ENCODE results near the gene TAS1R1.

Gene TAS1R1

GRCh38 chr1:6515771-6516170 is 39.3 kb upstream of the TAS1R1 start:
- H3K9me3 ChIP-seq (ENCODE audit: low read depth, low read length): no peaks in the 10 kb centered on the region
- no peak overlapping the region for H3K4me3 ChIP-seq
- no peaks in the 10 kb centered on the region for H3K36me3 ChIP-seq (ENCODE audit: insufficient read depth, low read length)
- TF ChIP-seq EZH2 (IDR thresholded peaks at IDR 0.05) (no peak), FOXP2 (optimal IDR thresholded peaks at IDR 0.05; ENCODE audit: control extremely low read depth, extremely low read length, insufficient read depth) (no peak), POLR2AphosphoS5 (IDR thresholded peaks at IDR 0.05; ENCODE audit: borderline replicate concordance, low read depth, low read length) (no peak)
- H3K9ac ChIP-seq (ENCODE audit: insufficient read length): no peak overlapping the region
- H3K27ac ChIP-seq: no peak overlapping the region
- DNase-seq (ENCODE audit: low read depth, low spot score): no peak

- no peak overlapping the region for H3K9ac ChIP-seq (ENCODE audit: insufficient read length)
- H3K36me3 ChIP-seq (ENCODE audit: insufficient read depth, low read length): no peaks in the 10 kb centered on the region
- H3K9me3 ChIP-seq (ENCODE audit: low read depth, low read length): no peaks in the 10 kb centered on the region
- H3K4me3 ChIP-seq: no peak overlapping the region
- TF ChIP-seq EZH2 (IDR thresholded peaks at IDR 0.05): no peak
- TF ChIP-seq FOXP2 (optimal IDR thresholded peaks at IDR 0.05; ENCODE audit: control extremely low read depth, extremely low read length, insufficient read depth): no peak
- no peak for TF ChIP-seq POLR2AphosphoS5 (IDR thresholded peaks at IDR 0.05; ENCODE audit: borderline replicate concordance, low read depth, low read length)
- no peak overlapping the region for H3K27ac ChIP-seq
- no peak for DNase-seq (ENCODE audit: low read depth, low spot score)
These were observed 37.7 kb upstream of the TAS1R1 start for GRCh38 chr1:6517435-6517851.

GRCh38 chr1:6519491-6519934 is 35.6 kb upstream of the TAS1R1 start:
- no peaks in the 10 kb centered on the region for H3K36me3 ChIP-seq (ENCODE audit: insufficient read depth, low read length)
- no peaks in the 10 kb centered on the region for H3K9me3 ChIP-seq (ENCODE audit: low read depth, low read length)
- H3K9ac ChIP-seq (ENCODE audit: insufficient read length): no peak overlapping the region
- H3K27ac ChIP-seq: peak overlapping the region; percentile 87
- peak overlapping the region; percentile 65 for H3K4me3 ChIP-seq
- no peak for TF ChIP-seq FOXP2 (optimal IDR thresholded peaks at IDR 0.05; ENCODE audit: control extremely low read depth, extremely low read length, insufficient read depth)
- TF ChIP-seq EZH2 (IDR thresholded peaks at IDR 0.05): no peak
- no peak for TF ChIP-seq POLR2AphosphoS5 (IDR thresholded peaks at IDR 0.05; ENCODE audit: borderline replicate concordance, low read depth, low read length)
- DNase-seq (ENCODE audit: low read depth, low spot score): no peak

GRCh38 chr1:6519935-6520671 is 35.0 kb upstream of the TAS1R1 start:
- DNase-seq (ENCODE audit: low read depth, low spot score): peak; percentile 70
- Histone ChIP-seq H3K9me3 (ENCODE audit: low read depth, low read length) (no peaks in the 10 kb centered on the region), H3K36me3 (ENCODE audit: insufficient read depth, low read length) (peaks cover under 1% of the 10 kb centered on the region; the same call in 1 of the 2 replicates), H3K4me3 (peak overlapping the region; percentile 65), H3K9ac (ENCODE audit: insufficient read length) (no peak overlapping the region), H3K27ac (peak overlapping the region; percentile 87)
- no peak for TF ChIP-seq FOXP2 (optimal IDR thresholded peaks at IDR 0.05; ENCODE audit: control extremely low read depth, extremely low read length, insufficient read depth)
- TF ChIP-seq POLR2AphosphoS5 (IDR thresholded peaks at IDR 0.05; ENCODE audit: borderline replicate concordance, low read depth, low read length): 0 out of 2 replicates have a peak, but pooled peaks have one; percentile 14

- H3K9me3 ChIP-seq (ENCODE audit: low read depth, low read length): no peaks in the 10 kb centered on the region
- H3K9ac ChIP-seq (ENCODE audit: insufficient read length): no peak overlapping the region
- TF ChIP-seq EZH2 (IDR thresholded peaks at IDR 0.05) (no peak), POLR2AphosphoS5 (IDR thresholded peaks at IDR 0.05; ENCODE audit: borderline replicate concordance, low read depth, low read length) (no peak), FOXP2 (optimal IDR thresholded peaks at IDR 0.05; ENCODE audit: control extremely low read depth, extremely low read length, insufficient read depth) (no peak)
- no peak overlapping the region for H3K4me3 ChIP-seq
- H3K36me3 ChIP-seq (ENCODE audit: insufficient read depth, low read length): peaks cover 11% of the 10 kb centered on the region
- DNase-seq (ENCODE audit: low read depth, low spot score): no peak
- peak overlapping the region; percentile 87 for H3K27ac ChIP-seq
These were observed 33.6 kb upstream of the TAS1R1 start for GRCh38 chr1:6521536-6521935.

- no peaks in the 10 kb centered on the region for H3K9me3 ChIP-seq (ENCODE audit: low read depth, low read length)
- TF ChIP-seq EZH2 (IDR thresholded peaks at IDR 0.05) (no peak), FOXP2 (optimal IDR thresholded peaks at IDR 0.05; ENCODE audit: control extremely low read depth, extremely low read length, insufficient read depth) (no peak), POLR2AphosphoS5 (IDR thresholded peaks at IDR 0.05; ENCODE audit: borderline replicate concordance, low read depth, low read length) (no peak)
- no peak overlapping the region for H3K9ac ChIP-seq (ENCODE audit: insufficient read length)
- no peak overlapping the region for H3K4me3 ChIP-seq
- DNase-seq (ENCODE audit: low read depth, low spot score): no peak
- H3K27ac ChIP-seq: peak overlapping the region; percentile 37; the same call in 1 of the 2 replicates
- peaks cover 22% of the 10 kb centered on the region for H3K36me3 ChIP-seq (ENCODE audit: insufficient read depth, low read length)
These were observed 31.5 kb upstream of the TAS1R1 start for GRCh38 chr1:6523566-6523965.

- TF ChIP-seq POLR2AphosphoS5 (IDR thresholded peaks at IDR 0.05; ENCODE audit: borderline replicate concordance, low read depth, low read length) (no peak), FOXP2 (optimal IDR thresholded peaks at IDR 0.05; ENCODE audit: control extremely low read depth, extremely low read length, insufficient read depth) (no peak), EZH2 (IDR thresholded peaks at IDR 0.05) (no peak)
- Histone ChIP-seq H3K9me3 (ENCODE audit: low read depth, low read length) (no peaks in the 10 kb centered on the region), H3K36me3 (ENCODE audit: insufficient read depth, low read length) (peaks cover 38% of the 10 kb centered on the region), H3K27ac (no peak overlapping the region), H3K4me3 (no peak overlapping the region), H3K9ac (ENCODE audit: insufficient read length) (no peak overlapping the region)
- DNase-seq (ENCODE audit: low read depth, low spot score): no peak
These were observed 28.8 kb upstream of the TAS1R1 start for GRCh38 chr1:6526316-6526715.

GRCh38 chr1:6528492-6528891 is 26.6 kb upstream of the TAS1R1 start:
- TF ChIP-seq POLR2AphosphoS5 (IDR thresholded peaks at IDR 0.05; ENCODE audit: borderline replicate concordance, low read depth, low read length) (no peak), FOXP2 (optimal IDR thresholded peaks at IDR 0.05; ENCODE audit: control extremely low read depth, extremely low read length, insufficient read depth) (no peak), EZH2 (IDR thresholded peaks at IDR 0.05) (no peak)
- Histone ChIP-seq H3K36me3 (ENCODE audit: insufficient read depth, low read length) (peaks cover 60% of the 10 kb centered on the region), H3K9ac (ENCODE audit: insufficient read length) (no peak overlapping the region), H3K9me3 (ENCODE audit: low read depth, low read length) (no peaks in the 10 kb centered on the region), H3K27ac (no peak overlapping the region), H3K4me3 (no peak overlapping the region)
- DNase-seq (ENCODE audit: low read depth, low spot score): no peak

Data from SK-N-MC (cell line).